ENCODE measurements around the gene SERINC1.
"Not testable (repeated sequence)": the region's sequence is repeated elsewhere in the genome, so short reads cannot be mapped to it uniquely, and the experiment has no call there.

Gene SERINC1

GRCh38 chr6:122476131-122476530, 4.5 kb upstream of the SERINC1 start:
- Histone ChIP-seq H3K36me3 (ENCODE audit: insufficient read depth, low read length) (no peaks in the 10 kb centered on the region), H3K4me1 (ENCODE audit: control insufficient read depth, insufficient read depth, low read length, unreplicated experiment) (peaks cover 4% of the 10 kb centered on the region), H3K27me3 (ENCODE audit: insufficient read depth, low read length) (no peaks in the 10 kb centered on the region), H3K4me3 (ENCODE audit: low read depth, low read length) (no peak overlapping the region), H2AFZ (ENCODE audit: low read length, unreplicated experiment) (no peak overlapping the region), H3K79me2 (ENCODE audit: control insufficient read depth, insufficient read depth, low read length, unreplicated experiment) (peaks cover 5% of the 10 kb centered on the region), H3K27ac (ENCODE audit: low read depth, low read length) (no peak overlapping the region)

GRCh38 chr6:122472022-122472340, 374 bp upstream of the SERINC1 start:
- H3K27ac ChIP-seq (ENCODE audit: low read depth, low read length), result peak overlapping the region; percentile 88
- peaks cover 10% of the 10 kb centered on the region for H3K4me1 ChIP-seq (ENCODE audit: control insufficient read depth, insufficient read depth, low read length, unreplicated experiment)
- H3K27me3 ChIP-seq (ENCODE audit: insufficient read depth, low read length), result no peaks in the 10 kb centered on the region
- peaks cover 47% of the 10 kb centered on the region for H3K79me2 ChIP-seq (ENCODE audit: control insufficient read depth, insufficient read depth, low read length, unreplicated experiment)
- peak overlapping the region; percentile 98 for H3K4me3 ChIP-seq (ENCODE audit: low read depth, low read length)
- H3K36me3 ChIP-seq (ENCODE audit: insufficient read depth, low read length), result no peaks in the 10 kb centered on the region
- peak overlapping the region; percentile 94 for H2AFZ ChIP-seq (ENCODE audit: low read length, unreplicated experiment)

GRCh38 chr6:122461885-122462284, 9.7 kb downstream of the SERINC1 start:
- Histone ChIP-seq H3K4me3 (ENCODE audit: low read depth, low read length) (no peak overlapping the region), H3K27me3 (ENCODE audit: insufficient read depth, low read length) (no peaks in the 10 kb centered on the region), H3K36me3 (ENCODE audit: insufficient read depth, low read length) (peaks cover 31% of the 10 kb centered on the region), H3K4me1 (ENCODE audit: control insufficient read depth, insufficient read depth, low read length, unreplicated experiment) (peaks cover 5% of the 10 kb centered on the region), H2AFZ (ENCODE audit: low read length, unreplicated experiment) (no peak overlapping the region), H3K27ac (ENCODE audit: low read depth, low read length) (no peak overlapping the region), H3K79me2 (ENCODE audit: control insufficient read depth, insufficient read depth, low read length, unreplicated experiment) (peaks cover 95% of the 10 kb centered on the region)

GRCh38 chr6:122459865-122460416, 11.7 kb downstream of the SERINC1 start:
- not testable (repeated sequence) for H3K4me1 ChIP-seq (ENCODE audit: control insufficient read depth, insufficient read depth, low read length, unreplicated experiment); H3K4me3 ChIP-seq (ENCODE audit: low read depth, low read length); H2AFZ ChIP-seq (ENCODE audit: low read length, unreplicated experiment); H3K27ac ChIP-seq (ENCODE audit: low read depth, low read length); H3K27me3 ChIP-seq (ENCODE audit: insufficient read depth, low read length)
- Histone ChIP-seq H3K79me2 (ENCODE audit: control insufficient read depth, insufficient read depth, low read length, unreplicated experiment) (peaks cover 80% of the 10 kb centered on the region), H3K36me3 (ENCODE audit: insufficient read depth, low read length) (peaks cover 31% of the 10 kb centered on the region)

GRCh38 chr6:122459240-122459639, 12.4 kb downstream of the SERINC1 start:
- no peak overlapping the region for H3K27ac ChIP-seq (ENCODE audit: low read depth, low read length)
- H3K4me1 ChIP-seq (ENCODE audit: control insufficient read depth, insufficient read depth, low read length, unreplicated experiment), result peaks cover 5% of the 10 kb centered on the region
- H3K79me2 ChIP-seq (ENCODE audit: control insufficient read depth, insufficient read depth, low read length, unreplicated experiment), result peaks cover 73% of the 10 kb centered on the region
- no peaks in the 10 kb centered on the region for H3K27me3 ChIP-seq (ENCODE audit: insufficient read depth, low read length)
- peaks cover 24% of the 10 kb centered on the region for H3K36me3 ChIP-seq (ENCODE audit: insufficient read depth, low read length)
- no peak overlapping the region for H2AFZ ChIP-seq (ENCODE audit: low read length, unreplicated experiment)
- no peak overlapping the region for H3K4me3 ChIP-seq (ENCODE audit: low read depth, low read length)

- no peak overlapping the region for H3K27ac ChIP-seq (ENCODE audit: low read depth, low read length)
- H2AFZ ChIP-seq (ENCODE audit: low read length, unreplicated experiment), result no peak overlapping the region
- no peaks in the 10 kb centered on the region for H3K27me3 ChIP-seq (ENCODE audit: insufficient read depth, low read length)
- peaks cover 63% of the 10 kb centered on the region for H3K79me2 ChIP-seq (ENCODE audit: control insufficient read depth, insufficient read depth, low read length, unreplicated experiment)
- no peak overlapping the region for H3K4me3 ChIP-seq (ENCODE audit: low read depth, low read length)
- peaks cover 26% of the 10 kb centered on the region for H3K36me3 ChIP-seq (ENCODE audit: insufficient read depth, low read length)
- peaks cover 5% of the 10 kb centered on the region for H3K4me1 ChIP-seq (ENCODE audit: control insufficient read depth, insufficient read depth, low read length, unreplicated experiment)
Measured at GRCh38 chr6:122458087-122458486, 13.5 kb downstream of the SERINC1 start.

- H3K4me3 ChIP-seq (ENCODE audit: low read depth, low read length), result not testable (repeated sequence)
Measured at GRCh38 chr6:122455116-122455515, 16.5 kb downstream of the SERINC1 start.

GRCh38 chr6:122454673-122455072, 16.9 kb downstream of the SERINC1 start:
- Histone ChIP-seq H2AFZ (ENCODE audit: low read length, unreplicated experiment) (no peak overlapping the region), H3K36me3 (ENCODE audit: insufficient read depth, low read length) (peaks cover 46% of the 10 kb centered on the region), H3K4me3 (ENCODE audit: low read depth, low read length) (no peak overlapping the region), H3K4me1 (ENCODE audit: control insufficient read depth, insufficient read depth, low read length, unreplicated experiment) (peaks cover 5% of the 10 kb centered on the region), H3K79me2 (ENCODE audit: control insufficient read depth, insufficient read depth, low read length, unreplicated experiment) (peaks cover 30% of the 10 kb centered on the region), H3K27me3 (ENCODE audit: insufficient read depth, low read length) (no peaks in the 10 kb centered on the region), H3K27ac (ENCODE audit: low read depth, low read length) (no peak overlapping the region)

More at GRCh38 chr6:122455116-122455515, 16.5 kb downstream of the SERINC1 start:
- H3K36me3 ChIP-seq (ENCODE audit: insufficient read depth, low read length), result peaks cover 43% of the 10 kb centered on the region
- H2AFZ ChIP-seq (ENCODE audit: low read length, unreplicated experiment); H3K27me3 ChIP-seq (ENCODE audit: insufficient read depth, low read length); H3K27ac ChIP-seq (ENCODE audit: low read depth, low read length); H3K4me1 ChIP-seq (ENCODE audit: control insufficient read depth, insufficient read depth, low read length, unreplicated experiment): not testable (repeated sequence)
- peaks cover 34% of the 10 kb centered on the region for H3K79me2 ChIP-seq (ENCODE audit: control insufficient read depth, insufficient read depth, low read length, unreplicated experiment)

- peaks cover 10% of the 10 kb centered on the region for H3K79me2 ChIP-seq (ENCODE audit: control insufficient read depth, insufficient read depth, low read length, unreplicated experiment)
- H2AFZ ChIP-seq (ENCODE audit: low read length, unreplicated experiment), result no peak overlapping the region
- H3K36me3 ChIP-seq (ENCODE audit: insufficient read depth, low read length), result peaks cover 57% of the 10 kb centered on the region
- H3K4me3 ChIP-seq (ENCODE audit: low read depth, low read length), result no peak overlapping the region
- no peak overlapping the region for H3K27ac ChIP-seq (ENCODE audit: low read depth, low read length)
- H3K27me3 ChIP-seq (ENCODE audit: insufficient read depth, low read length), result no peaks in the 10 kb centered on the region
- no peaks in the 10 kb centered on the region for H3K4me1 ChIP-seq (ENCODE audit: control insufficient read depth, insufficient read depth, low read length, unreplicated experiment)
Measured at GRCh38 chr6:122452509-122452908, 19.1 kb downstream of the SERINC1 start.

- Histone ChIP-seq H3K27ac (ENCODE audit: low read depth, low read length) (no peak overlapping the region), H3K79me2 (ENCODE audit: control insufficient read depth, insufficient read depth, low read length, unreplicated experiment) (no peaks in the 10 kb centered on the region), H3K4me1 (ENCODE audit: control insufficient read depth, insufficient read depth, low read length, unreplicated experiment) (no peaks in the 10 kb centered on the region), H2AFZ (ENCODE audit: low read length, unreplicated experiment) (no peak overlapping the region), H3K4me3 (ENCODE audit: low read depth, low read length) (no peak overlapping the region), H3K27me3 (ENCODE audit: insufficient read depth, low read length) (no peaks in the 10 kb centered on the region), H3K36me3 (ENCODE audit: insufficient read depth, low read length) (peaks cover 70% of the 10 kb centered on the region)
Measured at GRCh38 chr6:122449069-122449468, 22.5 kb downstream of the SERINC1 start.

- Histone ChIP-seq H3K36me3 (ENCODE audit: insufficient read depth, low read length) (peaks cover 71% of the 10 kb centered on the region), H3K4me1 (ENCODE audit: control insufficient read depth, insufficient read depth, low read length, unreplicated experiment) (no peaks in the 10 kb centered on the region), H3K4me3 (ENCODE audit: low read depth, low read length) (no peak overlapping the region), H2AFZ (ENCODE audit: low read length, unreplicated experiment) (no peak overlapping the region), H3K27me3 (ENCODE audit: insufficient read depth, low read length) (no peaks in the 10 kb centered on the region), H3K27ac (ENCODE audit: low read depth, low read length) (no peak overlapping the region), H3K79me2 (ENCODE audit: control insufficient read depth, insufficient read depth, low read length, unreplicated experiment) (no peaks in the 10 kb centered on the region)
Measured at GRCh38 chr6:122445274-122445673, 26.3 kb downstream of the SERINC1 start.
